Lung (tissue), 16 donors: ENCODE measurements around the gene IFNAR1. TPM values are rescaled to one million over a fixed set of nuclear protein-coding genes. Genes with fewer than 3 reads are reported as not detected.

Experiments
- ATAC-seq: fragments of 200-7000 bp; cut with Tn5 transposase; one replicate; pipeline ENCODE4 v1.9.1; 2020; ENCODE audit warnings: moderate number of reproducible peaks; ENCODE audit not compliant: insufficient read depth, low FRiP score
- DNase-seq, 3 donors: peaks; one replicate each; pipeline ENCODE4 v3.0.0-alpha.2; 2013 to 2017
- H3K27ac ChIP-seq, 2 donors: one replicate each; pipeline ENCODE4 v1.5.1; 2013; ENCODE audit warnings: mild to moderate bottlenecking in 2 of 2, moderate library complexity in 2 of 2, control low read depth in 1 of 2, inconsistent platforms in 1 of 2, low read depth in 1 of 2, low read length in 1 of 2
- H3K27me3 ChIP-seq, 3 donors: one replicate each; pipeline ENCODE4 v1.5.1; 2013; ENCODE audit warnings: low read length in 2 of 3; ENCODE audit not compliant: control insufficient read depth in 3 of 3, insufficient read depth in 3 of 3
- H3K36me3 ChIP-seq, 4 donors: one replicate each; pipeline ENCODE4 v1.5.1; 2013; ENCODE audit warnings: low read length in 4 of 4, mild to moderate bottlenecking in 1 of 4, moderate library complexity in 1 of 4; ENCODE audit not compliant: control insufficient read depth in 4 of 4, insufficient read depth in 4 of 4
- H3K4me1 ChIP-seq, 5 donors: one replicate each; pipeline ENCODE4 v1.5.1; 2013; ENCODE audit warnings: low read length in 5 of 5, mild to moderate bottlenecking in 2 of 5, moderate library complexity in 1 of 5; ENCODE audit not compliant: control insufficient read depth in 5 of 5, insufficient read depth in 5 of 5
- H3K4me3 ChIP-seq: one replicate; pipeline ENCODE4 v1.5.1; 2013; ENCODE audit warnings: mild to moderate bottlenecking, control low read depth, moderate library complexity
- H3K9ac ChIP-seq, 2 donors: one replicate each; pipeline ENCODE4 v1.5.1; 2013; ENCODE audit warnings: low read length in 2 of 2, control low read depth in 1 of 2; ENCODE audit not compliant: insufficient read depth in 1 of 2
- H3K9me3 ChIP-seq, 4 donors: one replicate each; pipeline ENCODE4 v1.5.1; 2013; ENCODE audit warnings: low read length in 3 of 4, mild to moderate bottlenecking in 1 of 4, moderate library complexity in 1 of 4; ENCODE audit not compliant: control insufficient read depth in 4 of 4, insufficient read depth in 3 of 4
- CTCF ChIP-seq: IDR thresholded peaks from 2 replicates; pipeline ENCODE4 v1.5.1; 2012; ENCODE audit warnings: mild to moderate bottlenecking; ENCODE audit errors: control extremely low read depth, extremely low read depth
- WGBS, 2 donors: extraction: QIAGEN DNeasy Blood & Tissue Kit; methylation state at CpG; one replicate each; pipeline ENCODE4 v1.1.7; 2013; 5-methylcytosine and 5-hydroxymethylcytosine counted together
- long read RNA-seq, 5 donors: transcript quantifications; one replicate each; lab custom pipeline, GENCODE V29; 2026
- polyA plus RNA-seq, 2 donors: library from polyadenylated mRNA; stranded (reverse); fragments of 200-250 nt; gene quantifications; one replicate each; pipeline ENCODE4 v1.2.1, GENCODE V29; 2013
- total RNA-seq, 2 donors: library from RNA; depleted of rRNA in 1 of 2; stranded (reverse); fragments of >200 nt in 1 of 2; gene quantifications; one replicate each; pipeline ENCODE4 v1.2.1, GENCODE V29; 2014 to 2021
- donor health status: control.
- donor health status: control.
- donor health status: Bipolar disorder and iron deficiency.
- donor health status: healthy.
- donor health status: DM: yes; HTN: yes; CAD: no.

The IFNAR1 gene
- total RNA-seq (10 to 100 TPM; 48.1 to 58.7 TPM), polyA plus RNA-seq (10 to 100 TPM; 14.3 to 54.8 TPM)
- long read RNA-seq, donor 1, full-length matches to known transcripts, result 8 of 15 reads
- long read RNA-seq, donor 1, partial matches to known transcripts, result 7 of 15 reads
- long read RNA-seq, donor 1, other reads (novel, unspliced or antisense), result 0 of 15 reads
- long read RNA-seq, donor 2, result 0 reads
- long read RNA-seq, donor 3, full-length matches to known transcripts, result 2 of 7 reads
- long read RNA-seq, donor 3, partial matches to known transcripts, result 5 of 7 reads
- long read RNA-seq, donor 3, other reads (novel, unspliced or antisense), result 0 of 7 reads
- long read RNA-seq, donor 4, full-length matches to known transcripts, result 2 of 7 reads
- long read RNA-seq, donor 4, partial matches to known transcripts, result 5 of 7 reads
- long read RNA-seq, donor 4, other reads (novel, unspliced or antisense), result 0 of 7 reads
- long read RNA-seq, donor 5, full-length matches to known transcripts, result 6 of 6 reads
- long read RNA-seq, donor 5, partial matches to known transcripts, result 0 of 6 reads
- long read RNA-seq, donor 5, other reads (novel, unspliced or antisense), result 0 of 6 reads

GRCh38 chr21:33324291-33325221, at the start of gene IFNAR1:
Gene IFNAR1, plus strand, starts transcription at chr21:33324970. Its CDS starts 86 bp downstream, at chr21:33325056.
- peak; percentile 99 to 100 (median 99) for DNase-seq
- H3K9ac ChIP-seq, result peak within 1 kb of the TSS; percentile 92 to 95
- H3K4me1 ChIP-seq, result peaks cover 0 to 11% (median 5%) of the 10 kb centered on the region in 5 donors
- H3K27me3 ChIP-seq, result no peaks in the 10 kb centered on the region
- peak; percentile 97 for ATAC-seq
- H3K36me3 ChIP-seq, result no peaks in the 10 kb centered on the region
- H3K9me3 ChIP-seq, result peaks cover 0 to 4% (median 0%) of the 10 kb centered on the region in 4 donors
- no peak for TF ChIP-seq CTCF
- WGBS, 2 donors, result 0 to 1% methylated on average over 81 to 86 of the region's 86 CpGs
- H3K4me3 ChIP-seq, result peak within 1 kb of the TSS; percentile 90
- H3K27ac ChIP-seq, result peak within 1 kb of the TSS; percentile 96 to 99

GRCh38 chr21:33278721-33279120, 46.0 kb upstream of the IFNAR1 start:
- Histone ChIP-seq H3K4me3 (no peak overlapping the region), H3K9me3 (peaks cover 0 to 5% (median 1%) of the 10 kb centered on the region in 4 donors), H3K27me3 (no peaks in the 10 kb centered on the region), H3K9ac (no peak overlapping the region), H3K27ac (no peak overlapping the region), H3K36me3 (peaks cover 13 to 25% (median 20%) of the 10 kb centered on the region in 4 donors), H3K4me1 (no peaks in the 10 kb centered on the region)
- WGBS, 2 donors, result 95 to 100% methylated on average over 2 of the region's 2 CpGs
- no peak for DNase-seq
- ATAC-seq, result no peak
- no peak for TF ChIP-seq CTCF

DNA sequence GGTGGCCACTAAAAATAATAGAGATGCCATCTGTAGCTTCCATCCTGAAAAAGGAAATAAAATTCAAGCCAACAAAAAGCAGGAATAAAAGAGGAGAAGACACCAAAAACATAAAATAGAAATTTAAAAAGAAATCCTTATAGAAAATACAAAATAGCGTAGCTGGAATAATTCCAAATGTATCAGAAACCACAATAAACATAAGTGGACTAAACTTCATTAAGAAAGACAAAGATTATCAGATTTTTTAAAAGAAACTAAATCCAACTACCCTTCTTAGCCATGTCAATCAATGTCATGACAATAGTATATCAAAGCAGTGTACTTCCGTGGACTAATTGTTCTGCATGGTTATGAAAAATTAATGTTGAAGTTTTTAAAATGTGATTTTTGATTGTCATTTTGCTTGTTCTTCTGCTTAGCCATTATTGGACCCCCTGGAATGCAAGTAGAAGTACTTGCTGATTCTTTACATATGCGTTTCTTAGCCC, 45.4 kb upstream of the IFNAR1 start:
- no peaks in the 10 kb centered on the region for H3K27me3 ChIP-seq
- H3K9me3 ChIP-seq, result peaks cover 0 to 5% (median 1%) of the 10 kb centered on the region in 4 donors
- no peaks in the 10 kb centered on the region for H3K4me1 ChIP-seq
- no peak overlapping the region for H3K9ac ChIP-seq
- DNase-seq (no peak), ATAC-seq (no peak)
- no peak for TF ChIP-seq CTCF
- no peak overlapping the region for H3K4me3 ChIP-seq
- H3K36me3 ChIP-seq, result peaks cover 13 to 28% (median 20%) of the 10 kb centered on the region in 4 donors
- 83 to 97% methylated on average over 3 of the region's 3 CpGs for WGBS, 2 donors
- H3K27ac ChIP-seq, result no peak overlapping the region
